ENCODE data around the gene CRIM1. TPM values are rescaled to one million over a fixed set of nuclear protein-coding genes. Genes with fewer than 3 reads are reported as not detected.

CRIM1 gene
- total and polyA plus RNA-seq, 7 donors = 10.2 to 68.1 (median 53.1) TPM

GRCh38 chr2:36456227-36457175, 100.9 kb downstream of the CRIM1 start:
- peak; percentile 52 to 81 for DNase-seq
- peak overlapping the region; percentile 64 for H3K27ac ChIP-seq
- peaks cover 0 to 37% of the 10 kb centered on the region in 2 donors for H3K36me3 ChIP-seq (ENCODE audit: insufficient read depth in 1 of 2, low read depth in 1 of 2)
- no peak for TF ChIP-seq CTCF (IDR thresholded peaks at IDR 0.05)
- peak; percentile 59 to 85 (median 66) for ATAC-seq
- no peaks in the 10 kb centered on the region for H3K9me3 ChIP-seq
- 21 to 26% (median 25%) methylated on average over 17 of the region's 17 CpGs for WGBS, 3 donors
- no peak overlapping the region for H3K4me3 ChIP-seq
- intact Hi-C loops (cut with DNase I) = loop anchor here in 1 of 2 donors (5.0 kb wide), 1 partner anchor 104 kb away; no protein-coding TSS in a partner anchor
- H3K4me1 ChIP-seq = peaks cover 75% of the 10 kb centered on the region
- H3K27me3 ChIP-seq (ENCODE audit: insufficient read depth in 3 of 3, low read length in 2 of 3) = no peaks in the 10 kb centered on the region

DNA sequence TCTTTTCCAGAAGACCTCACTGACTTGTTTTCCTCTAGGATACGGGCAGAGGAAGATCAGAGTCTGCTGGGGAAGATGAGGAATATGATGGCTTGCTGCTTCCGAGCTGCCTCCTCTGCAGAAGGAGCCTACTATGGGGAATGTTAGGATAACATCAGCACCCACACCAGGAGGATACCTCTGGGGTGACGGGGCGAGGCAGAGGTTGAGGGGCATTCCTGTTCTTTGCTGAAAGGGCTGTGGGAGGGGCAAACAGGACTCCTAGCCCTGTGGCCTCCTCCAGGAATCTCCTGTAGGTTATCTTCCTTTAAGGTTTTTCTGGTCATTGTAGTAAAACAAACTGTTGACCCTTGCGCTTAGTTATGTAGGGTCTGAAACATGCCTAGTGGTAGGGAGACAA, 102.5 kb downstream of the CRIM1 start:
- DNase-seq = no peak
- Histone ChIP-seq H3K27ac (no peak overlapping the region), H3K36me3 (ENCODE audit: insufficient read depth in 1 of 2, low read depth in 1 of 2) (peaks cover 0 to 35% of the 10 kb centered on the region in 2 donors), H3K9me3 (no peaks in the 10 kb centered on the region), H3K27me3 (ENCODE audit: insufficient read depth in 3 of 3, low read length in 2 of 3) (no peaks in the 10 kb centered on the region), H3K4me3 (no peak overlapping the region), H3K4me1 (peaks cover 72% of the 10 kb centered on the region)
- no peak for ATAC-seq
- TF ChIP-seq CTCF (IDR thresholded peaks at IDR 0.05) = no peak
- 92 to 95% (median 94%) methylated on average over 5 of the region's 5 CpGs for WGBS, 3 donors
- intact Hi-C loops (cut with DNase I) = loop anchor here in 1 of 2 donors (5.0 kb wide), 1 partner anchor 106 kb away; no protein-coding TSS in a partner anchor

DNA sequence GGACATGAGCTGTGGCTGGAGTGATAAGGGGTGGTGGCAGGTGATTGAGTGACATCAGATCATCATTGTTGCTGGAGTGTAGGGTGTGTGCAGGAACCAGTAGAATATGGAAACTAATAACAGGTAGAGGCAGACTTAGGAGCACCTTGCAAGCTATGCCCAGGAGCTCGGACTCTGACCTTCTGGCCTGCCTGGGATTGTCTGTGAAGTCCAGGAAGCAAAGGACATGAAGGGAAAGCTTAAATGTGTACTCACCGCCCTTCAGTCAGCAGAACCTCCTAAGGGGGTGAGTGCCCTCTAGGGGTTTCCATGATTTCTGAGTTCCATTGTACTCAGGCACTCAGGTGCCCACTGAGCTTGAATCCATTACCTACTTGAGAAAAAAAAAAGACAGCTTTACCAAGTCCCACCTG, 104.2 kb downstream of the CRIM1 start:
- peak; percentile 40 for TF ChIP-seq CTCF (IDR thresholded peaks at IDR 0.05)
- Histone ChIP-seq H3K27me3 (ENCODE audit: insufficient read depth in 3 of 3, low read length in 2 of 3) (no peaks in the 10 kb centered on the region), H3K4me1 (peaks cover 59% of the 10 kb centered on the region), H3K36me3 (ENCODE audit: insufficient read depth in 1 of 2, low read depth in 1 of 2) (peaks cover 0 to 48% of the 10 kb centered on the region in 2 donors), H3K9me3 (no peaks in the 10 kb centered on the region), H3K27ac (no peak overlapping the region), H3K4me3 (no peak overlapping the region)
- DNase-seq (no peak), ATAC-seq (peak; percentile 47 to 74 (median 62))
- intact Hi-C loops (cut with DNase I) = loop anchor here in 1 of 2 donors (5.0 kb wide), 1 partner anchor 107 kb away; no protein-coding TSS in a partner anchor
- 50 to 78% (median 65%) methylated on average over 2 of the region's 2 CpGs for whole genome bisulfite sequencing, 3 donors

DNA sequence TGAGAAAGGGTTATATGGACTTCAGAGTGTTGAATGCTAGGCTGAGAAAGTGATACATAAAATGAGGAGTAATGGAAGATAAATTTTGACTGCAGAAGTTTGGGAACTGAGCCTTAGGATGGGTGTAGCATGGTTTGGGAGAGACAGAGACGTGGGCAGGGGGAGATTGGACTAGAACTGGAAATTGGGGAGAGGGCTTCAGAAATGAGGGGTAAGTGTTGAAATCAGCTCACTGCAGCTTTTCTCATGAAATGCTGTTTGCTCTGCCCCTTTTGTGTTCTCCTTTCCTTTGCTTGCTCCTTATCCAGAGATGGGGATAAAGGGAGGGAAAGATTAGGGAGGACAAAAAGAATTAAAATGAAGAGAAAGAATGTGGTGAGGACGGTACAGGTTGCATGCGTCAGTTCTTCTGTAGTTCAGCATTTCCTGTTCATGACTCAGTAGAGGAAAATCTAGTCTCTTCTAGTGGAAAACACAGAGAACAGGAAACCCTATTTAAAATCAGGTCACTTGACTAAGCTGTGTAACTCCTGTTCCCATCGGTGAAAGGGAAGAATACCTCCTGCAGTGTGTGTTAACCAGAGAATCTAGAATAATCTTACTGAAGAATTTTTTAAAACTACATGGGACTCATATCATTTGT, 105.6 kb downstream of the CRIM1 start:
- Histone ChIP-seq H3K27me3 (ENCODE audit: insufficient read depth in 3 of 3, low read length in 2 of 3) (no peaks in the 10 kb centered on the region), H3K27ac (peak overlapping the region; percentile 46), H3K36me3 (ENCODE audit: insufficient read depth in 1 of 2, low read depth in 1 of 2) (peaks cover 0 to 62% of the 10 kb centered on the region in 2 donors), H3K4me1 (peaks cover 45% of the 10 kb centered on the region), H3K9me3 (no peaks in the 10 kb centered on the region), H3K4me3 (no peak overlapping the region)
- TF ChIP-seq CTCF (IDR thresholded peaks at IDR 0.05) = no peak
- ATAC-seq = no peak
- WGBS, 3 donors = 54 to 67% (median 59%) methylated on average over 4 of the region's 4 CpGs
- intact Hi-C loops (cut with DNase I) = no loop called here
- no peak for DNase-seq
